ENCODE data around the gene B3GNT5. TPM values are rescaled to one million over a fixed set of nuclear protein-coding genes. Genes with fewer than 3 reads are reported as not detected.

Gene B3GNT5
- total RNA-seq, 2 experiments from 2014 or later, result 0.60 to 0.73 TPM

- H3K4me3 Mint-ChIP-seq, result no peak overlapping the region
- no peak for TF ChIP-seq CTCF (IDR thresholded peaks at IDR 0.05)
- H3K27me3 ChIP-seq (ENCODE audit: control insufficient read depth in 1 of 2, insufficient read depth in 2 of 2, low read length in 2 of 2), result no peaks in the 10 kb centered on the region
- no peaks in the 10 kb centered on the region for H3K4me1 ChIP-seq (ENCODE audit: insufficient read depth, low read length)
- no peaks in the 10 kb centered on the region for H3K36me3 Mint-ChIP-seq (ENCODE audit: low read depth)
- H3K36me3 ChIP-seq (ENCODE audit: insufficient read depth, low read length), result peaks cover 4% of the 10 kb centered on the region
- H3K27ac ChIP-seq (ENCODE audit: low read depth in 1 of 2, low read length in 2 of 2), result no peak overlapping the region
- CTCF ChIA-PET, result no interaction called here
- POLR2A ChIA-PET, result no interaction called here
- DNase-seq, result no peak
- H3K27ac Mint-ChIP-seq, result no peak overlapping the region
- no peaks in the 10 kb centered on the region for H3K4me1 Mint-ChIP-seq (ENCODE audit: low read depth)
- H3K9me3 Mint-ChIP-seq, result no peaks in the 10 kb centered on the region
- no peaks in the 10 kb centered on the region for H3K9me3 ChIP-seq (ENCODE audit: control insufficient read depth in 1 of 2, insufficient read depth in 1 of 2, low read length in 2 of 2)
- no peak overlapping the region for H3K4me3 ChIP-seq (ENCODE audit: low read length)
- H3K27me3 Mint-ChIP-seq, result no peaks in the 10 kb centered on the region
- intact Hi-C loops (cut with DNase I, micrococcal nuclease), result no loop called here
- ATAC-seq (ENCODE audit: poor library complexity), result no peak
Measured at GRCh38 chr3:183308751-183309150, 55.7 kb downstream of the B3GNT5 start.

GRCh38 chr3:183309276-183309675, 56.2 kb downstream of the B3GNT5 start:
- Mint-ChIP-seq H3K9me3 (no peaks in the 10 kb centered on the region), H3K27me3 (no peaks in the 10 kb centered on the region), H3K36me3 (ENCODE audit: low read depth) (no peaks in the 10 kb centered on the region), H3K4me3 (no peak overlapping the region), H3K27ac (no peak overlapping the region), H3K4me1 (ENCODE audit: low read depth) (no peaks in the 10 kb centered on the region)
- intact Hi-C loops (cut with DNase I, micrococcal nuclease), result no loop called here
- DNase-seq (no peak), ATAC-seq (ENCODE audit: poor library complexity) (no peak)
- no peak overlapping the region for H3K27ac ChIP-seq (ENCODE audit: low read depth in 1 of 2, low read length in 2 of 2)
- H3K36me3 ChIP-seq (ENCODE audit: insufficient read depth, low read length), result peaks cover 4% of the 10 kb centered on the region
- H3K4me3 ChIP-seq (ENCODE audit: low read length), result no peak overlapping the region
- CTCF ChIA-PET, result no interaction called here
- no peaks in the 10 kb centered on the region for H3K4me1 ChIP-seq (ENCODE audit: insufficient read depth, low read length)
- H3K27me3 ChIP-seq (ENCODE audit: control insufficient read depth in 1 of 2, insufficient read depth in 2 of 2, low read length in 2 of 2), result no peaks in the 10 kb centered on the region
- POLR2A ChIA-PET, result no interaction called here
- H3K9me3 ChIP-seq (ENCODE audit: control insufficient read depth in 1 of 2, insufficient read depth in 1 of 2, low read length in 2 of 2), result no peaks in the 10 kb centered on the region
- no peak for TF ChIP-seq CTCF (IDR thresholded peaks at IDR 0.05)

- H3K4me3 ChIP-seq (ENCODE audit: low read length), result no peak overlapping the region
- Mint-ChIP-seq H3K27me3 (no peaks in the 10 kb centered on the region), H3K4me3 (no peak overlapping the region), H3K9me3 (no peaks in the 10 kb centered on the region), H3K36me3 (ENCODE audit: low read depth) (no peaks in the 10 kb centered on the region), H3K4me1 (ENCODE audit: low read depth) (no peaks in the 10 kb centered on the region), H3K27ac (no peak overlapping the region)
- DNase-seq (no peak), ATAC-seq (ENCODE audit: poor library complexity) (no peak)
- TF ChIP-seq CTCF (IDR thresholded peaks at IDR 0.05), result no peak
- H3K36me3 ChIP-seq (ENCODE audit: insufficient read depth, low read length), result peaks cover 4% of the 10 kb centered on the region
- no peak overlapping the region for H3K27ac ChIP-seq (ENCODE audit: low read depth in 1 of 2, low read length in 2 of 2)
- ChIA-PET CTCF (no interaction called here), POLR2A (interaction anchor here (0.7 kb wide), 1 partner anchor 42 kb away, joined by 3 read pairs; no protein-coding TSS in a partner anchor)
- intact Hi-C loops (cut with DNase I, micrococcal nuclease), result no loop called here
- no peaks in the 10 kb centered on the region for H3K4me1 ChIP-seq (ENCODE audit: insufficient read depth, low read length)
- no peaks in the 10 kb centered on the region for H3K27me3 ChIP-seq (ENCODE audit: control insufficient read depth in 1 of 2, insufficient read depth in 2 of 2, low read length in 2 of 2)
- H3K9me3 ChIP-seq (ENCODE audit: control insufficient read depth in 1 of 2, insufficient read depth in 1 of 2, low read length in 2 of 2), result no peaks in the 10 kb centered on the region
Measured at GRCh38 chr3:183310936-183311335, 57.9 kb downstream of the B3GNT5 start.
